Muscle of back (tissue), 11 donors: ENCODE measurements around the gene OSTF1. TPM values are rescaled to one million over a fixed set of nuclear protein-coding genes. Genes with fewer than 3 reads are reported as not detected.

Experiments used
- DNase-seq, 3 donors: peaks; one replicate each; pipeline versions ENCODE4 v3.0.0 to v3.0.0-alpha.2; 2013
- polyA plus RNA-seq, 10 donors: library from polyadenylated mRNA; unstranded; fragments of 120-200 nt; gene quantifications; one replicate each; pipeline ENCODE4 v1.2.1, GENCODE V29; 2013; ENCODE audit not compliant: insufficient read length in 10 of 10

The OSTF1 gene
- polyA plus RNA-seq, 10 donors: 18.4 to 25.4 (median 21.0) TPM

- DNase-seq: no peak
Measured at GRCh38 chr9:75083188-75083970, 4.9 kb upstream of the OSTF1 start.

DNA sequence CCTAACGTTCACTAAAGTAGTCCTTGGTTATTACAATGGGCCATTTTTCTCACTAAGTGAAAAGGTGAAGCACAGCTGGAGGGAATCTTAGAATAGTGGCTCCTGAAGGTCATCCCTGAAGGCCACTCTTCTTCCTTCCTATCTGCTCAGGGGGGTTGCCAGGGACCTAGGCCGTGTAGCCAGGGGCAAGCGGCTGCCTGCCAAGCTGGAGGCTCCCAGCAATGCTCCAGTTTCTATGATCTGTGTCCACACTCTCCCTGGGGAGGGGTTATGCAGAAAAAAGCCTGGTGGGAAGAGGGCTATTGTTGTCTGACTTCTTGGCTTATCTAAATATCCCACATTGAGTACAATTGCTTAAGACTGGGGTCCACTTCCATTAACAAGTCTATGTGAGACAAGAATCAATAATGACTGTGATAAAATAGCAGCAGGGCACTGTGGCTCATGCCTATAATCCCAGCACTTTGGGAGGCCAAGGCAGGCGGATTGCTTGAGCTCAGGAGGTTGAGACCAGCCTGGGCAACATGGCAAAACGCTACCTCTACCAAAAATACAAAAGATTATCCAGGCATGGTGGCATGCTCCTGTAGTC is 4.1 kb upstream of the OSTF1 start:
- DNase-seq: no peak

DNA sequence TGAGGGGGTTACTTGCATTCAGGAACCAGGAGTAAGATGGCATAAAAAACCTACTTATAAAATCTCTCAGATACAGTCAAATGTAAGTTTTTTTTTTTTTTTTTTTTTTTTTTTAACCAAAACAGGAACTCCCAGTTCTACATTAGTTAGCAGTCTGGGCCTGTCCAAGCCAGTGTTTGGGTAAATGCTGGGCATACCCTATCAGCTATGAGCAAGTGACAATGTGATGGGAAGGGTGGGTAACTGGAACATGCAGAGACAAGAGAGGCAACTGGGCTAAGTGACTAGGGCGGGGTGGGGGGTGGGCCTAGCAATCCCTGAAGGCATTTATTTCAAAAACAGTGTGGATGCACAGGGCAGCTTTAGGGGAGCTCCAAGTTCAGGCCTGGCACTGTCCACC is 2.7 kb upstream of the OSTF1 start:
- no peak for DNase-seq

- no peak for DNase-seq
Measured at GRCh38 chr9:75086541-75087288, 1.6 kb upstream of the OSTF1 start.

GRCh38 chr9:75087289-75087823 is 958 bp upstream of the OSTF1 start:
- peak; percentile 45 to 69 (median 60) for DNase-seq

- peak; percentile 52 to 86 (median 68) for DNase-seq
Measured at GRCh38 chr9:75088646-75089372, 495 bp downstream of the OSTF1 start.

DNA sequence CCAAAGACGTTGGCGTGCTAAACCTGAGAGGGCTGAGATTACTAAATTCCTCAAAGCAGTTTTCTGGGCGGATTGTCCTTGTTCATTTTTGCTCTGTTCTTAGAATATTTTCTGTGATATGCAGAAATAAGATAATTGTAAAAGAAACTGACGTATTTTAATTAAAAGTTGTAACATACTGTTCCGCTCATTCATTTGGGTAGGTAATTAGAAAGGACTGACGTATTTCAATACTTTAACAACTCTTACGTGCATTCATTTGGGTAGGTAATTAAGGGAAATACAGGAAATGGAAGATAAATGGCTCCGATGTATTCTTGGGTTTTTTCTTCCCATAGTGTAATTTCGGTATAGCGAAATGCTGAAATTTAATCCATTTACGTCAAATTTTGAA is 1.1 kb downstream of the OSTF1 start:
- no peak for DNase-seq

DNA sequence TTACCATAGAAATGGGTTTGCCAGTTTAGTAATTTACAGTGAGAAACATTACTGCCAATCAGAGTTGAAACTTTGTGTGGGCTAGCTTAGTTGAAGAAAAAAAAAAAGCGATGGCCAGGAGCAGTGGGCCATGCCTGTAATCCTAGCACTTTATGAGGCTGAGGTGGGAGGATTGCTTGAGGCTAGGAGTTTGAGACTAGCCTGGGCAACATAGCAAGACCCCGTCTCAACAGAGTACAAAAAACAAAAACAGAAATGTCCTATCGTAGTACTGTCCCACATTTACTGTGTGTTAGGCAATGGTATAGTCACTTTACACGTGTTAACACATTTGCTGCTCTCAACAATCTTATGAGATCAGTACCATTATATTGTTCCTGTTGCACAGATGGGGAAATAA is 2.3 kb downstream of the OSTF1 start:
- DNase-seq: no peak

DNA sequence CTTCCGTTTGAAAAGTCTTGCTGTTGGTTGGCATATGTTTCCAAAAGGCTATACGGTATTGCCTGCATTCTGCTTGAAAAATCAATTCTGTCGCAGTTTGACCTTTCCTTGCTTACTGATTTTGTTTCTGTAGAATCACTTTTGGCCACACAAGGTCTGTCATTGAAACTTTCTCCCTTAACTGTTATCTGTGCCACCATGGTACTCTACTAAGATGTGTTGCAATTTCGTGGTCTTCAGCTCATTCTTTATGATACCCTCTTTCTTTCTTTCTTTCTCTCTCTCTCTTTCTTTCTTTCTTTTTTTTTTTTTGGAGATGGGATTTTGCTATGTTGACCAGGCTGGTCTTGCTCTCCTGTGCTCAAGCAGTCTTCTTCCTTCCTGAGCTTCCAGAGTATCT is 4.5 kb downstream of the OSTF1 start:
- no peak for DNase-seq

GRCh38 chr9:75096796-75097195 is 8.5 kb downstream of the OSTF1 start:
- DNase-seq: no peak

- no peak for DNase-seq
Measured at GRCh38 chr9:75101004-75101588, 12.8 kb downstream of the OSTF1 start.

GRCh38 chr9:75102177-75102790 is 14.0 kb downstream of the OSTF1 start:
- no peak for DNase-seq

GRCh38 chr9:75104607-75105006 is 16.3 kb downstream of the OSTF1 start:
- no peak for DNase-seq

DNA sequence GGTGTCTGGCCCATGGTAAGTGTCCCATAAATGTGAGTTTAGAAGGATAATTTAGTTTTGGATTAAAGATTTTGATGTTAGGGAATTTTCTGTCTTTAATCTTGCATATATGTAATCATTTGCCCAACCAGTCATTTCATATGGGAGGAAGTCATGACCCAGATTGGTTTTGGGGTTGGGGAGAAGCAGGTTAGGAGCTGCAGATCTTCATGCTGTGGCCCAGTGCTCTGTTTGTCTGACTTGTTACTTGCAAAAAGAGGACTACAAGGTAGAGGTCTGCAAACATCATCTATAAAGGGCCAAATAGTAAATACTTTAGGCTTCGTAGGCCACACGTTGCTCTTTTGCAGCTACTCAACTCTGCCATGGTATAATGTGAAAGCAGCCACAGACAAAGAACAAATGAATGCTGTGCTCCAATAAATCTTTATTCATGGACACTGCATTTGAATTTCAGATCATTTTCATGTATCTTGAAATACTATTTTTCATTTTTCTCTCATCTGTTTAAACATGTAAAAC is 16.8 kb downstream of the OSTF1 start:
- DNase-seq: no peak

GRCh38 chr9:75105841-75106240 is 17.5 kb downstream of the OSTF1 start:
- no peak for DNase-seq

DNA sequence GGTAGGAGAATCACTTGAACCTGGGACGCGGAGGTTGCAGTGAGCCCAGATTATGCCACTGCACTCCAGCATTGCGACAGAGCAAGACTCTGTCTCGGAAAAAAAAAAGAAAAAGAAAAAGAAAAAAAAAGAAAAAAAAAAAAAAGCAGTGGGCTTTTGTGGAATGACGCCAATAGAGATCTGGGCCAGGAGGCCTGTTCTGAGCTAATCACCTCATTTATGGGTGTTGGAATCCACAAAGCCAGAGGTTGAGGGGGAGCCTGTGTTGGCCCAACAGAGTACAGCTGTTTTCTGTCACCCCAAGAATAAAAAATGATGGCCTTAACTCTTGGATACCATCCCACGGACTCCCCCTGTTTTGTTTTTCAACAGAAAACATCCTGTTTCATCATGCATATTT is 18.5 kb downstream of the OSTF1 start:
- DNase-seq: no peak

DNA sequence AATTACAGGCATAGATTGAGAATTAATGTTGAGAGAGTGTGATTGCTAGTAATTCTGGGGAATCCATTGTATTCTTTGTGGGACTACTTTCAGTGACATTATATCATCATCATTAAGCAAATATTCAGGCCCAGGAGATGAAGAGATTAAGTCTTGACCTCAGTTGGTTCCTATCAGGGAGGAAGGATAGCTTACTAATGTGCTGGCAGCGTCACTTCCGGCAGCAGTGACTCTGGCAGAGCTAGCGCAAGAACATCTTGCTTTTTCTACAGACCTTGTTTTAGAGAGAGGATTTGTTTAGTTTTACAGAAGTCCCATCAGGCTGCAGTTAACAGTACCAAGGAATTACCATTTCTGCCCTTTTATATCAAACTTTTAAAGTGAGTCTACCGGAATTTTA is 20.3 kb downstream of the OSTF1 start:
- no peak for DNase-seq

DNA sequence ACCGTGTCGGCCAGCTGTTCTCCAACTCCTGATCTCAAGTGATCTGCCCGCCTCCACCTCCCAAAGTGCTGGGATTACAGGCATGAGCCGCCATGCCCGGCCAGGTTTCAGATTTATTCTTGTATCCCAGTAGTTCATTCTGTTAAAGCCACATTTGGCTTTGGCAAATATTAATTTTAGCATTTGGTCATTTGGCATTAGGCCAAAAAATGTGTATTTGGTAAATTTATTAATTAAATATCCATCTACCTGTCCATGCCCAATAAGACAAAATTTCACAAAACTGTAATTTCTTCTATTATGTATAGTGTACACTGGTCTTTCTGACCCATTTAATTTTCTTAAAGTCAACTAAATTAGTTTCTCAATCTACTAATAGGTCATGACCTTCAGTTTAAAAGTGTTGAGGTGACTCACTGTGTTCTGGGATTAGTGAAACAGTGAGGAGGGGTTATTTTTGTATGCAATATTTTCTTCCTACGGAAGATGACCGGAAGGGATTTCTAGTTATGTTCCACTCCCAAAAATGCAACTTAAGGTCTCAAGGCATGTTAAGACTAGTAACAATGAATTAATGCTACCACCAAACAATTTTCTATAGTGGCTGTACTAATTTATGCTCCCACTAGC is 21.0 kb downstream of the OSTF1 start:
- DNase-seq: no peak

DNA sequence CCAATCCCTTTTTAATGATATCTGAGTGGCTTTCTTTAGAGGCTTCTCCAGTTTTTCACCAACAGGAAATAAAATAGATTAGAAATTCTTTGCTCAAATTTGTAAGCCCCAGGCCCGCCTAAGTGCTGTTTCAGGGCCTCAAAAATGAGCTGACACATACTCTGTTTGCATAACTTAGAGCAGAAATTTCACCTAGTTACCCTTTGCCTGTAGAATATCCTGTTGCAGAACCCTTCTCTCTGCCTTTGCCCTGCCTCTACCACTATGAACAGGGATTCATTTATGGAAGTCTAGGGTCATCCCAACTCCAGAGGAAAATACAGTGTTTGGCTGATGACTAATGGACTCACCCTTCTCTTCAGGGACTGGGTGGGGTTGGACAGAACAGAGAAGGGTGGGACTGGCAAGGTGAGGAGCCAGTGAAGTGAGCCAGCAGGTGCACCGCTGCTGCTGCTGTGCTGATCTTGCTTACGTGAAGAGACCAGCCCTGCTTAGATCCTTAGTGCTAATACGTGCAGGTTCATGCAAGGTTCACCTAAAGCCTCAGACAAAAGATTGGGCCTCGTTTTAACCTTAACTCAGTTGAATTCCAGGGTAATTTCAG is 22.8 kb downstream of the OSTF1 start:
- DNase-seq: no peak

GRCh38 chr9:75112789-75113188 is 24.5 kb downstream of the OSTF1 start:
- DNase-seq: no peak
